ENCODE measurements around the gene RFPL4A.
"Not testable (repeated sequence)": the region's sequence is repeated elsewhere in the genome, so short reads cannot be mapped to it uniquely, and the experiment has no call there.

The RFPL4A gene

GRCh38 chr19:55758797-55759196, at the start of gene RFPL4A:
RFPL4A (plus strand) TSS chr19:55759097; CDS start chr19:55761801, 2,704 bp downstream.
- not testable (repeated sequence) for TF ChIP-seq CREB1 (IDR thresholded peaks at IDR 0.05; ENCODE audit: low read depth); EP300 (IDR thresholded peaks at IDR 0.05; ENCODE audit: borderline replicate concordance); TCF12 (IDR thresholded peaks at IDR 0.05; ENCODE audit: low read depth)

GRCh38 chr19:55711719-55712118, 47.2 kb upstream of the RFPL4A start:
- TF ChIP-seq EGR1 (IDR thresholded peaks at IDR 0.05): no peak
- TF ChIP-seq CREB1 (IDR thresholded peaks at IDR 0.05; ENCODE audit: low read depth): no peak
- TF ChIP-seq RAD21 (IDR thresholded peaks at IDR 0.05; ENCODE audit: low read depth): no peak
- TF ChIP-seq CEBPB (IDR thresholded peaks at IDR 0.05): no peak
- TF ChIP-seq, protein P1, sequence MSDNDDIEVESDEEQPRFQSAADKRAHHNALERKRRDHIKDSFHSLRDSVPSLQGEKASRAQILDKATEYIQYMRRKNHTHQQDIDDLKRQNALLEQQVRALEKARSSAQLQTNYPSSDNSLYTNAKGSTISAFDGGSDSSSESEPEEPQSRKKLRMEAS (IDR thresholded peaks at IDR 0.05): no peak
- TF ChIP-seq, protein P2, sequence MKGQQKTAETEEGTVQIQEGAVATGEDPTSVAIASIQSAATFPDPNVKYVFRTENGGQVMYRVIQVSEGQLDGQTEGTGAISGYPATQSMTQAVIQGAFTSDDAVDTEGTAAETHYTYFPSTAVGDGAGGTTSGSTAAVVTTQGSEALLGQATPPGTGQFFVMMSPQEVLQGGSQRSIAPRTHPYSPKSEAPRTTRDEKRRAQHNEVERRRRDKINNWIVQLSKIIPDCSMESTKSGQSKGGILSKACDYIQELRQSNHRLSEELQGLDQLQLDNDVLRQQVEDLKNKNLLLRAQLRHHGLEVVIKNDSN (IDR thresholded peaks at IDR 0.05): no peak
- no peak for TF ChIP-seq EP300 (IDR thresholded peaks at IDR 0.05; ENCODE audit: borderline replicate concordance)
- no peak for TF ChIP-seq TCF12 (IDR thresholded peaks at IDR 0.05; ENCODE audit: low read depth)

DNA sequence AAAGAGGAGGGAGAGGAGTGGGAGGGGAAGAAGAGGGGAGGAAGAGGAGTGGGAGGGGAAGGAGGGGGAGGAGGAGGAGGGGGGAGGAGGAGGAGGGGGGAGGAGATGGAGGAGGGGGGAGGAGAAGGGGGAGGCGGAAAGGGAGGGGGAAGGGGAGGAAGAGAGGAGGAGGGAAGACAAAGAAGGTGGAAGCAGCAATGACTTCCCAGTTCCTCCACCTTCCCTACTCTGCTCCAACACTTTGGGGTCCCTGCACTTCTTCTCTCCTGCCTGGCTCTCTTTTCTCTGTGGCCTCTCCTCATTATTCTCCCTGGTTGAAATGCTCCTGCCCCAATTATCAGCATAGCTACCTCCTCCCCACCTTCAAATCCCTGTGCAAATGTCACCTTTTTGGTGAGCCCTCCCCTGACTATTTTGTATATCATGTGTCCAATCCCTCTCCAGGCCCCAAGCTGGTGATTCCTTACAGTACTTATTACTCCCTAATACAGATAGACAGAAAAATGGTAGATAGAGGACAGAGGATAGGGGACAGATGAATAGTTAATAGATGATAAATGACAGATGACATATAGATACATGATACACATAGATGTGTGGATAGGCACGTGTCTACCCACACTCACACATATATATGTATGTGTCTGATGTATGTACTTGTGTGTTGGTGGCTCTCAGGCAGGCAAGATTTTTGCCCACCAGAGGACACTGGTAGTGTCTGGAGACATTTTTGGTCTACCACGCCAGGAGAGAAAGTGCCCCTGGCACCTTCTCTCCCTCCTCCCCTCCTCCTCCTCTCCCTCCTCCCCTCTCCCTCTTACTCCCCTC, 45.9 kb upstream of the RFPL4A start:
- TF ChIP-seq FOXM1 (IDR thresholded peaks at IDR 0.05; ENCODE audit: borderline replicate concordance, low read depth): no peak
- no peak for TF ChIP-seq EP300 (IDR thresholded peaks at IDR 0.05; ENCODE audit: borderline replicate concordance)
- no peak for TF ChIP-seq CEBPB (IDR thresholded peaks at IDR 0.05)
- no peak for TF ChIP-seq TEAD4 (IDR thresholded peaks at IDR 0.05)
- TF ChIP-seq YY1 (IDR thresholded peaks at IDR 0.05; ENCODE audit: low read depth): no peak
- no peak for TF ChIP-seq ZBTB7A (IDR thresholded peaks at IDR 0.05; ENCODE audit: low read depth)
- TF ChIP-seq RAD21 (IDR thresholded peaks at IDR 0.05; ENCODE audit: low read depth): no peak
- TF ChIP-seq REST (IDR thresholded peaks at IDR 0.05; ENCODE audit: low read depth): no peak
- TF ChIP-seq CREB1 (IDR thresholded peaks at IDR 0.05; ENCODE audit: low read depth): no peak
- TF ChIP-seq TAF1 (IDR thresholded peaks at IDR 0.05; ENCODE audit: low read depth): no peak
- TF ChIP-seq, protein P2 (IDR thresholded peaks at IDR 0.05): no peak
- TF ChIP-seq EGR1 (IDR thresholded peaks at IDR 0.05): no peak
- no peak for TF ChIP-seq TCF12 (IDR thresholded peaks at IDR 0.05; ENCODE audit: low read depth)
- TF ChIP-seq, protein P1 (IDR thresholded peaks at IDR 0.05): no peak
- TF ChIP-seq NFIC (IDR thresholded peaks at IDR 0.05): no peak

GRCh38 chr19:55716531-55716930, 42.4 kb upstream of the RFPL4A start:
- TF ChIP-seq, protein P2 (IDR thresholded peaks at IDR 0.05): no peak
- TF ChIP-seq RAD21 (IDR thresholded peaks at IDR 0.05; ENCODE audit: low read depth) (no peak), TEAD4 (IDR thresholded peaks at IDR 0.05) (no peak), EP300 (IDR thresholded peaks at IDR 0.05; ENCODE audit: borderline replicate concordance) (no peak), CEBPB (IDR thresholded peaks at IDR 0.05) (no peak), REST (IDR thresholded peaks at IDR 0.05; ENCODE audit: low read depth) (no peak), TAF1 (IDR thresholded peaks at IDR 0.05; ENCODE audit: low read depth) (no peak), FOXM1 (IDR thresholded peaks at IDR 0.05; ENCODE audit: borderline replicate concordance, low read depth) (no peak), YY1 (IDR thresholded peaks at IDR 0.05; ENCODE audit: low read depth) (no peak), ZBTB7A (IDR thresholded peaks at IDR 0.05; ENCODE audit: low read depth) (no peak), NFIC (IDR thresholded peaks at IDR 0.05) (no peak), EGR1 (IDR thresholded peaks at IDR 0.05) (no peak), TCF12 (IDR thresholded peaks at IDR 0.05; ENCODE audit: low read depth) (no peak), CREB1 (IDR thresholded peaks at IDR 0.05; ENCODE audit: low read depth) (no peak)
- TF ChIP-seq, protein P1 (IDR thresholded peaks at IDR 0.05): no peak

- no peak for TF ChIP-seq FOXM1 (IDR thresholded peaks at IDR 0.05; ENCODE audit: borderline replicate concordance, low read depth)
- TF ChIP-seq TEAD4 (IDR thresholded peaks at IDR 0.05): no peak
- no peak for TF ChIP-seq EP300 (IDR thresholded peaks at IDR 0.05; ENCODE audit: borderline replicate concordance)
- TF ChIP-seq CREB1 (IDR thresholded peaks at IDR 0.05; ENCODE audit: low read depth): no peak
- no peak for TF ChIP-seq NFIC (IDR thresholded peaks at IDR 0.05)
- TF ChIP-seq EGR1 (IDR thresholded peaks at IDR 0.05): no peak
- TF ChIP-seq, protein P2 (IDR thresholded peaks at IDR 0.05): no peak
- no peak for TF ChIP-seq YY1 (IDR thresholded peaks at IDR 0.05; ENCODE audit: low read depth)
- TF ChIP-seq, protein P1 (IDR thresholded peaks at IDR 0.05): no peak
- no peak for TF ChIP-seq REST (IDR thresholded peaks at IDR 0.05; ENCODE audit: low read depth)
- TF ChIP-seq CEBPB (IDR thresholded peaks at IDR 0.05): no peak
- TF ChIP-seq TAF1 (IDR thresholded peaks at IDR 0.05; ENCODE audit: low read depth): no peak
- no peak for TF ChIP-seq ZBTB7A (IDR thresholded peaks at IDR 0.05; ENCODE audit: low read depth)
- no peak for TF ChIP-seq TCF12 (IDR thresholded peaks at IDR 0.05; ENCODE audit: low read depth)
- no peak for TF ChIP-seq RAD21 (IDR thresholded peaks at IDR 0.05; ENCODE audit: low read depth)
Observed at GRCh38 chr19:55717251-55717650, 41.6 kb upstream of the RFPL4A start.
